ENCODE measurements around the gene PCSK4. TPM values are rescaled to one million over a fixed set of nuclear protein-coding genes. Genes with fewer than 3 reads are reported as not detected.

PCSK4 gene
- total RNA-seq, 1 experiment from 2014 or later, result 11.1 TPM

GRCh38 chr19:1527650-1528309 is 37.6 kb upstream of the PCSK4 start:
- TF ChIP-seq ATF3 (IDR thresholded peaks at IDR 0.05) (no peak), RAD21 (IDR thresholded peaks at IDR 0.05; ENCODE audit: low read depth) (no peak), EZH2phosphoT487 (IDR thresholded peaks at IDR 0.05; ENCODE audit: borderline replicate concordance) (no peak), POLR2AphosphoS5 (IDR thresholded peaks at IDR 0.05; ENCODE audit: low read depth, low read length) (no peak), SP1 (IDR thresholded peaks at IDR 0.05; ENCODE audit: low read depth) (no peak), MAX (IDR thresholded peaks at IDR 0.05) (no peak), SIN3A (IDR thresholded peaks at IDR 0.05; ENCODE audit: low read depth) (no peak), SRF (IDR thresholded peaks at IDR 0.05; ENCODE audit: low read depth) (no peak), TCF7L2 (IDR thresholded peaks at IDR 0.05; ENCODE audit: borderline replicate concordance, extremely low read depth, insufficient read depth, insufficient read length) (no peak), CTCF (IDR thresholded peaks at IDR 0.05 in 2 of 3, conservative IDR thresholded peaks at IDR 0.05 in 1 of 3; ENCODE audit: borderline replicate concordance in 1 of 3, insufficient read depth in 1 of 3, low read depth in 2 of 3, low read length in 2 of 3) (no peak), ZBTB33 (IDR thresholded peaks at IDR 0.05; ENCODE audit: extremely low read depth, insufficient replicate concordance, low read length) (no peak)
- no peak overlapping the region for H3K4me2 ChIP-seq (ENCODE audit: low read length)
- no peaks in the 10 kb centered on the region for H3K4me1 ChIP-seq (ENCODE audit: control insufficient read depth in 1 of 2, insufficient read depth in 2 of 2, low read length in 2 of 2)
- intact Hi-C loops (cut with micrococcal nuclease), result no loop called here
- ChIA-PET RAD21 (ENCODE audit: low non-redundant PET in 1 of 2, low total read pairs in 2 of 2, uncharacterized antibody in 2 of 2, unreplicated experiment in 2 of 2) (no interaction called here), CTCF (no interaction called here), POLR2A (no interaction called here)
- no peaks in the 10 kb centered on the region for H3K9me3 ChIP-seq (ENCODE audit: control insufficient read depth in 1 of 2, insufficient read depth in 1 of 2, low read depth in 1 of 2, low read length in 2 of 2)
- H3K27ac ChIP-seq (ENCODE audit: low read depth, low read length), result no peak overlapping the region
- H3K9ac ChIP-seq (ENCODE audit: low read length), result no peak overlapping the region
- H3K36me3 ChIP-seq (ENCODE audit: control insufficient read depth in 1 of 2, insufficient read depth in 2 of 2, low read length in 2 of 2), result no peaks in the 10 kb centered on the region
- H3K4me3 ChIP-seq (replicated peaks in 1 of 2; ENCODE audit: low read depth in 1 of 2, low read length in 2 of 2), result no peak overlapping the region
- BruUV-seq (replicated peaks), result no TSS peak
- H3K27me3 ChIP-seq (ENCODE audit: insufficient read depth, low read length), result no peaks in the 10 kb centered on the region
- no peak overlapping the region for H2AFZ ChIP-seq (ENCODE audit: low read depth, low read length, poor library complexity, severe bottlenecking)
- no peak for DNase-seq (ENCODE audit: low read depth, low spot score)
- no peak for ATAC-seq
- H3K79me2 ChIP-seq (ENCODE audit: insufficient read depth, low read length), result no peaks in the 10 kb centered on the region
- H4K20me1 ChIP-seq (ENCODE audit: insufficient read depth), result no peaks in the 10 kb centered on the region
- H3K9me2 ChIP-seq (ENCODE audit: insufficient read depth), result no peaks in the 10 kb centered on the region
